Brain microvascular endothelial cell (primary cell): ENCODE data around the gene CAMTA1.

Source experiments
- DNase-seq: peaks from one replicate; pipeline ENCODE4 v3.0.0-alpha.2; 2020
- H3K27ac ChIP-seq: fragments of 250-450 bp; sonication (Bioruptor Pico); 2 replicates; pipeline ENCODE4 v1.5.1; 2020; ENCODE audit warnings: mild to moderate bottlenecking, moderate library complexity
- H3K27me3 ChIP-seq: fragments of 250-450 bp; sonication (Bioruptor Pico); replicated peaks from 2 replicates; pipeline ENCODE4 v1.5.1; 2020; ENCODE audit warnings: mild to moderate bottlenecking
- H3K36me3 ChIP-seq: fragments of 250-450 bp; sonication (Bioruptor Pico); replicated peaks from 2 replicates; pipeline ENCODE4 v1.5.1; 2020; ENCODE audit warnings: mild to moderate bottlenecking
- H3K4me3 ChIP-seq: 2 replicates; pipeline ENCODE4 v1.5.1; 2011; ENCODE audit warnings: low read depth, mild to moderate bottlenecking, control low read depth, low read length, moderate library complexity
- in situ Hi-C: cut with HindIII; loops from 2 replicates; pipeline ENCODE4 v1.10.0; 2017; ENCODE audit warnings: low sequenced_read_pairs, low pct_ligation_motif_present
- TF ChIP-seq, protein P1 (sequence below): IDR thresholded peaks from 2 replicates; pipeline ENCODE4 v1.5.1; 2011; ENCODE audit warnings: low read depth, mild to moderate bottlenecking, moderate library complexity, low read length, control low read depth, inconsistent platforms; ENCODE audit errors: missing control alignments

CAMTA1 gene

DNA sequence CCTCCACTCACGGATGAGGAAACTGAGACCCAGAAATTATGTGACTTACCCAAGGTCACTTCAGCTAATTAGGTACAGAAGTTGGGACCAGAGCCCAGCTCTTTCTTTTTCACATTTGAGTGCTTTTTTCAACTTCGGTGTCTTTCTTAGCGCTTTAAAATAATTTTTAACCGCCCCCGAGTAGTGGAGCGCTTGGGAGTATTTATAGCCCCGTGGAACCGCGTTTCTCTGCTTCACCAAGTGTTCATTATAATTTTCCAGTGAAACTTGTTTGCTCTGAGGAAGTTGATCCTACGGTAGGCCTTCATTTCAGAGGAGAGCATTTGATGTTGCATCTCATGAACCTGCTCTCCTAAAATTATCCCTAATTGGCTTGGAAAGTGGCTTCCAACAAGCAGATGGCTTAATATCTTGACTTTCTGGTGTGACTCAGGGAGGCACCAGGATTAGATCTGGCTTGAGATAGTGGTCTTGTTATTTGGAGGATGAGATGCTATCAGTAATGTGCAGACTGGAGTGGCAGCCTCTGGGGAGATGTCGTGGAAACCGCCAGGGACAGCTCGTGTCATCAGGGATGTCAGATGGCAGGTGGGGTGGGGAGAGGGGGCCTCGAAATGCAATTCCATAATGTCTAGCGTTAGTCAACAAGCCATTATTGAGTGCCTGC, 321.3 kb downstream of the CAMTA1 start:
- in situ Hi-C loops, result no loop called here
- TF ChIP-seq, protein P1, sequence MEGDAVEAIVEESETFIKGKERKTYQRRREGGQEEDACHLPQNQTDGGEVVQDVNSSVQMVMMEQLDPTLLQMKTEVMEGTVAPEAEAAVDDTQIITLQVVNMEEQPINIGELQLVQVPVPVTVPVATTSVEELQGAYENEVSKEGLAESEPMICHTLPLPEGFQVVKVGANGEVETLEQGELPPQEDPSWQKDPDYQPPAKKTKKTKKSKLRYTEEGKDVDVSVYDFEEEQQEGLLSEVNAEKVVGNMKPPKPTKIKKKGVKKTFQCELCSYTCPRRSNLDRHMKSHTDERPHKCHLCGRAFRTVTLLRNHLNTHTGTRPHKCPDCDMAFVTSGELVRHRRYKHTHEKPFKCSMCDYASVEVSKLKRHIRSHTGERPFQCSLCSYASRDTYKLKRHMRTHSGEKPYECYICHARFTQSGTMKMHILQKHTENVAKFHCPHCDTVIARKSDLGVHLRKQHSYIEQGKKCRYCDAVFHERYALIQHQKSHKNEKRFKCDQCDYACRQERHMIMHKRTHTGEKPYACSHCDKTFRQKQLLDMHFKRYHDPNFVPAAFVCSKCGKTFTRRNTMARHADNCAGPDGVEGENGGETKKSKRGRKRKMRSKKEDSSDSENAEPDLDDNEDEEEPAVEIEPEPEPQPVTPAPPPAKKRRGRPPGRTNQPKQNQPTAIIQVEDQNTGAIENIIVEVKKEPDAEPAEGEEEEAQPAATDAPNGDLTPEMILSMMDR, result no peak
- Histone ChIP-seq H3K36me3 (no peaks in the 10 kb centered on the region), H3K27ac (no peak overlapping the region), H3K4me3 (no peak overlapping the region), H3K27me3 (no peaks in the 10 kb centered on the region)
- no peak for DNase-seq

DNA sequence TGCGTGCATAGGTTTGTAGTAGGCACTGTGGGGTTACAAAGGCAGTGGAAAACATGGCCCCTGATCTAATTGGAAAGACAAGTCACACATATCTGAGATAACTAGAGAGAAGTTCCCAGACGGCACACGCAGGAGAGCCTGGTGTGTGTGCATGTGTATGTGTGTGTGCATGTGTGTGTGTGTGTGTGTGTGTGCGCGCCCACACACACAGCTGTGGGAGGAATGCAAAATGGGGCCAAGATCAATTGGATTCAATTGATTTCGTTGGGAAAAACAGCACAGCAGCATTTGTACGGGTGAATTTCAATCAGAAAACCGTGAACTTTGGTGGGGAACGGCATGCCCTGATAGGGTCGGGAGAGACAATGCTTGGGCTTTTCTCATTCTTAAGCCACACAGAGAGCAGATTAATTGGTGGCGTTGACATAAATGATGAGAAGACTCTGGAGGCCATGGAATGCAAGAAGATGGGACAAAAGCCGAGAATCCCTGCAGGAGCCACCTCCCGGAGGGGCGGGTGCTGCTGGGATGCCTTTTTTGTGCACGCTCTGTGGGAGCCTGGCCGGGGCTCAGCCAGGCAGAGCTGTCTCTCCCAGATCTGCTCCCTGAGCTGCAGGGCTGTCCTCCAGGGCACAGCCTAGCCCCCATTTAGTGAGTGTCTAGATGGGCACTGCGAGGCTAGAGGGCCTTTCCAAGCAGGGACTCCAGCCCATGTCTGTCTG, 322.0 kb downstream of the CAMTA1 start:
- no peaks in the 10 kb centered on the region for H3K27me3 ChIP-seq
- in situ Hi-C loops, result no loop called here
- no peak overlapping the region for H3K27ac ChIP-seq
- DNase-seq, result no peak
- H3K36me3 ChIP-seq, result no peaks in the 10 kb centered on the region
- TF ChIP-seq, protein P1, result no peak
- no peak overlapping the region for H3K4me3 ChIP-seq

DNA sequence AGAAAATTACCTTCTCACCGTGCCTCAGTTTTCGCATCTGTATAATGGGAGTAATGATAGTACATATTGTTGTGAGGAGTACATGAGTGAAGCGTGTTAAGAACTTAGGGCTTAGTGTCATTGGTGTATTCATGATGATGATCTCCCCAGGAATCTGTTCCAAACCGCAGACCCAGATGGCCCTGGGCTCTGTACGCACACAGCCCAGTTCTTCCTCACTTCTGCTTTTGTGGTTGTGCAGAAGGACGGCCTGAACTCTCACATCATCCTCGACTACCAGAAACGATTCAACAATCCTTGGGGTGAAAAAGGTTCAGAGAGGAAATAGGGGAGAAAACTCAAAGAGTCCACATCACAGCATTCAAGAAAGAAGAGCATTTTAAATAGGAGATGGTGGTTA, 323.0 kb downstream of the CAMTA1 start:
- Histone ChIP-seq H3K36me3 (no peaks in the 10 kb centered on the region), H3K27me3 (no peaks in the 10 kb centered on the region), H3K4me3 (no peak overlapping the region), H3K27ac (no peak overlapping the region)
- in situ Hi-C loops, result no loop called here
- no peak for DNase-seq
- TF ChIP-seq, protein P1, result no peak

DNA sequence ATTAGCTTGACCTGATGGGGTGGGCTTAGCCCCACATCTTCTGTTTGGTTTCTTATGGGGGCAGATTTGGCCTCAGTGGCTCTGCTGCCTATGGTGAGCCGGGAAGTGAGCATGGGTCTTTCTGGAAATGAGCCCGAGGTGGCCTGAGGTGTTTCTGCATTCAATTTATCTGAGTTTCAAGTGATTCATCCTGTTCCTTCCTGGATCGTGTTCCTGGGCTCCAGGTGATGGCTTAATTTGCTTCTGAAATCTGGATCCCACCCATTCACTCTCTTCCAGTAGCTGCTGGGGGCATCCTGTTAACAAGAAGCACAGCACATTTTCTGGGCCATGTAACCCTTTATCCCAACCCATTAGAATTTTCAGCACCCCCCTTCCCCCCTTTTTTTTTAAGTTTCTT, 324.6 kb downstream of the CAMTA1 start:
- no peak for DNase-seq

DNA sequence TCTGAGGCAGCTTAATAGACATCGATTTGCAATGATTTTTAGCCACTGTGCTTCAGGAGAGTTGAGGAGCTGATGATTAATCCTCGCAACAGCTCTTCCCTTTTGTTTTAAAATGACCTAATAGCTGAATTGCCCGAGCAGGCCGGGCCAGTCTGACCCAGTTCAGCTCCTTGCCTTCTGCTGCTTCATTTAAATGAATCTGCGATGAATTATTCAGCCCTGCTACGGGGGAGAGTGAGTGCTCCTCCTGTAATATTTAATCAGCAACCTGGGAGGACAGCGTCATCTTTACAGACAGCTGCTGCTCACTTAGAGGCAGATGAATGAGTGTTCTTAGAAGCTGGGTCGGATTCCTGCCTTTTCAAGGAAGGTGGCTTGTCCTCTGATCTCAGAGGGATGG, 325.1 kb downstream of the CAMTA1 start:
- TF ChIP-seq, protein P1, result no peak
- H3K27me3 ChIP-seq, result no peaks in the 10 kb centered on the region
- H3K4me3 ChIP-seq, result no peak overlapping the region
- no peak for DNase-seq
- H3K27ac ChIP-seq, result no peak overlapping the region
- in situ Hi-C loops, result no loop called here
- no peaks in the 10 kb centered on the region for H3K36me3 ChIP-seq

More for the DNA sequence above, 324.6 kb downstream of the CAMTA1 start:
- no peak overlapping the region for H3K4me3 ChIP-seq
- no peak overlapping the region for H3K27ac ChIP-seq
- H3K27me3 ChIP-seq, result no peaks in the 10 kb centered on the region
- TF ChIP-seq, protein P1, result no peak
- in situ Hi-C loops, result no loop called here
- H3K36me3 ChIP-seq, result no peaks in the 10 kb centered on the region

DNA sequence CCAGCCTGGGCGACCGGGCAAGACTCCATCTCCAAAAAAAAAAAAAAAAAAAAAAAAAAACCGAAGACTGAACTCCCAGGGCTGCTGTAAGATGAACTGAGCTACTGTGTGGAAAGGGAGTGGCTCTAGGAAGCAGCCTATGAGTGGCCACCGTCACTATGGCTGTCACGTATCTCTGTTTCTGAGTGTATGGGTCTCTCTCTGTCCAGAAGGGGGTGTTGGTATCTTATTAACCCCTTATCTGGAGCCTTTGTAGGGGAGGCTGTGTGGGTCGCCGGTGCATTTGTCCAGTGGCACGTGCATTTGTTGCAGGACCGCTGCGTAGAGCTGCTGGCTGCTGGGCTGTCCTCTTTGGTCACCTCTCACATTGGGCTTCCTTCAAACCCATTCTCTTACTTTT, 326.6 kb downstream of the CAMTA1 start:
- TF ChIP-seq, protein P1, result no peak
- Histone ChIP-seq H3K4me3 (no peak overlapping the region), H3K27me3 (no peaks in the 10 kb centered on the region), H3K27ac (no peak overlapping the region), H3K36me3 (no peaks in the 10 kb centered on the region)
- in situ Hi-C loops, result no loop called here
- DNase-seq, result no peak
